Right renal cortex interstitium (tissue), 3 donors: ENCODE measurements around the gene HSD17B13. TPM values are rescaled to one million over a fixed set of nuclear protein-coding genes. Genes with fewer than 3 reads are reported as not detected.

Experiments used
- DNase-seq, 3 donors: peaks; one replicate each; pipeline ENCODE4 v3.0.0-alpha.2; 2013; ENCODE audit warnings: low read depth in 3 of 3, low spot score in 2 of 3
- polyA plus RNA-seq, 3 donors: library from polyadenylated mRNA; unstranded; fragments of 120-200 nt; gene quantifications; one replicate each; pipeline ENCODE4 v1.2.1, GENCODE V29; 2013; ENCODE audit not compliant: insufficient read length in 3 of 3

The HSD17B13 gene
- polyA plus RNA-seq, 3 donors: 0.14 to 0.32 (median 0.23) TPM

GRCh38 chr4:87270825-87271224 lies 51.9 kb downstream of the HSD17B13 start:
- DNase-seq: no peak

- DNase-seq: no peak
These were observed 52.5 kb downstream of the HSD17B13 start for GRCh38 chr4:87270144-87270543.

GRCh38 chr4:87268411-87268810 lies 54.3 kb downstream of the HSD17B13 start:
- DNase-seq: peak in 1 of 3 donors; percentile 27

- DNase-seq: no peak
These were observed 55.7 kb downstream of the HSD17B13 start for GRCh38 chr4:87266986-87267385.

- no peak for DNase-seq
These were observed 59.8 kb downstream of the HSD17B13 start for GRCh38 chr4:87262886-87263285.

- no peak for DNase-seq
These were observed 62.2 kb downstream of the HSD17B13 start for GRCh38 chr4:87260477-87260876.

- DNase-seq: no peak
These were observed 64.0 kb downstream of the HSD17B13 start for GRCh38 chr4:87258677-87259076.

- no peak for DNase-seq
These were observed 65.2 kb downstream of the HSD17B13 start for GRCh38 chr4:87257523-87257922.

- no peak for DNase-seq
These were observed 66.9 kb downstream of the HSD17B13 start for GRCh38 chr4:87255755-87256154.

Other genes starting within 250 kb of the HSD17B13 start
- 10 to 100 TPM; 24.2 to 25.8 (median 24.7) TPM for gene KLHL8, start 102.3 kb downstream of the HSD17B13 start, polyA plus RNA-seq
- gene HSD17B11, start 68.3 kb upstream of the HSD17B13 start, polyA plus RNA-seq: 10 to 100 TPM; 57.9 to 71.2 (median 69.2) TPM
- gene NUDT9, start 99.7 kb upstream of the HSD17B13 start, polyA plus RNA-seq: 10 to 100 TPM; 76.5 to 79.7 (median 78.8) TPM
- 10 to 100 TPM in 2 of 3 donors, 1 to 10 TPM in 1; 8.6 to 25.5 (median 11.6) TPM for gene SPARCL1, start 206.5 kb upstream of the HSD17B13 start, polyA plus RNA-seq